HG03280 (cell line): ENCODE results near the gene CPNE2.
"Not testable (repeated sequence)": the region's sequence is repeated elsewhere in the genome, so short reads cannot be mapped to it uniquely, and the experiment has no call there.

Source experiments
- ATAC-seq: cut with Tn5 transposase; IDR thresholded peaks from one replicate; pipeline ENCODE4 v1.9.1; 2021; ENCODE audit warnings: mild to moderate bottlenecking, moderate library complexity; ENCODE audit not compliant: unreplicated experiment

CPNE2 gene

DNA sequence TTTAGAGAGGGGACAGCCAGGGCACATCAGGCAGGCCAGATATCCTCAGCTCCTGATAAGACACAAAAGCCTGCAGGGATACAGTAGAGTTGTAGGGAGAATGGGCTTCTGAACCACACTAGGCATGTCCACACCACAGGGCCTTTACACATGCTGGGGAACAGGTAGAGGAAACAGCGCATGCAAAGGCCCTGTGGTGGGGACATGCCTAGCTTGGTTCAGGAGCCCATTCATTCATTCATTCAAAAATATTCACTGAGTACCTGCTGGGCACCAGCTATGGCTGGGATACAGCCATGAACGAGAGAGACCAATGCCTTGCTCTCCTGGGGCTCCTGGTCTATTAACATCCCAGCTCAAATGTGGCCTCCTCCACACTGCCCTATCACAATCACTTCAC is 4.4 kb downstream of the CPNE2 start:
- no peak for ATAC-seq

DNA sequence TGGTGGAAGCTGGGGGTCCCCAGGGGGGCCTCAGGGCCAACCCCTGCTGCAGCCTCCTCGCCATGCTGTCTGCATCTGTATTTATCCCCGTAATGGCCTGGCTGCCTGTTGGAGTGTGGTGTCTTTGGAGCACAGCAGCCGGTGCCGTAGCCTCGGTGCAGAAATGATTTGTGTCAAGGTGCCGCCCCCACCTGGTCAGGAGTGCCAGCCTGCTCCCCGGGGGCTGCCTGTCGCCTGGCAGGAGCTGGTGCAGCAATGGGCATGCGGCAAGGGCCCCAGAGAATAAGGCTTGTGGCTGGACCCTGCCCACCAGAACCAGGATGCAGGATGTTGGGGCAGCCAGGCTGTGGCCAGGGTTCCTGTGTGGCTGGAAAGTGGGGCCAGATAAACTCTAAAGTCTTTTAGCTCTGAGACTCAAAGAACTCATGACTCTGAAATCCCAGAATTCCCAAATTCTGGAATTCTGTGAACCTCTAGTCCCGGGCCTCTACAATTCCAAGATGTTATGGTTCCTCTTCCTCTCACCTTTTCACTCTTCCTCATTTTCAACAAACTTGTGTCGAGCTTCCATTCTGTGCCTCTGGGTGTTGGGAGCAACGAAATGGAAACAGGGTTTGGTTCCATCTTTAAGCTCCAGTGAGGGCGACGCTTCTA is 5.9 kb downstream of the CPNE2 start:
- ATAC-seq: no peak

DNA sequence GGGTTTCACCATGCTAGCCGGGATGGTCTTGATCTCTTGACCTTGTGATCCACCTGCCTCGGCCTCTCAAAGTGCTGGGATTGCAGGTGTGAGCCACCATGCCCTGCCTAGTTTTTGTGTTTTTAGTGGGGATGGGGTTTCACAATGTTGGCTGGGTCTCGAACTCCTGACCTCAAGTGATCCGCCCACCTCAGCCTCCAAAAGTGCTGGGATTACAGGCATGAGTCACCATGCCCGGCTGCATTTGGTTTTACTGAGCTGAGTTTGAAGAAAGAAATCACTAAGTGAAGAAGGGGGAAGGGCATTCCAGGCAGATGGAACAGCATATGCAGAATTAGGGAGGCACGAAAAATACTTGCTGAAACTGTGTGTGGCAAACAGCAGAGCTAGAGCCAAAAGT is 7.6 kb downstream of the CPNE2 start:
- not testable (repeated sequence) for ATAC-seq

DNA sequence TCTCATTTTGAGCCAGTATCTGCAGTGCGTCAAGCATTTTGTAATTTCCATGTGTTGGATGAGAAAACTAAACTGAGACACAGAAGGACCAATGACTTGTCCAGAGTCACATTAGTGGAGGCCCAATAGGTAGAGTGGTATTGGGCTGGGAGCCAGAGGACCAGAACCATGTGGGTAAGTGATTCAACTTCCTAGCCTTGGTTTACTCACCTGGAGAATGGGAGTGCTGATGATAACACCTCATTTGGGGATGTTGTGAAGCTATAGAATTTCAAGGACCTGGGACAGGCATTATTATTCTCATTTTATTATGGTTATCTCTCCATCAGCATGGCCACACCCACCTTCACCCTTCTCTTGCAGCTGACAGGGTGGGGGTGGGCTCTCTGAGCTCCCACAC is 8.1 kb downstream of the CPNE2 start:
- no peak for ATAC-seq

DNA sequence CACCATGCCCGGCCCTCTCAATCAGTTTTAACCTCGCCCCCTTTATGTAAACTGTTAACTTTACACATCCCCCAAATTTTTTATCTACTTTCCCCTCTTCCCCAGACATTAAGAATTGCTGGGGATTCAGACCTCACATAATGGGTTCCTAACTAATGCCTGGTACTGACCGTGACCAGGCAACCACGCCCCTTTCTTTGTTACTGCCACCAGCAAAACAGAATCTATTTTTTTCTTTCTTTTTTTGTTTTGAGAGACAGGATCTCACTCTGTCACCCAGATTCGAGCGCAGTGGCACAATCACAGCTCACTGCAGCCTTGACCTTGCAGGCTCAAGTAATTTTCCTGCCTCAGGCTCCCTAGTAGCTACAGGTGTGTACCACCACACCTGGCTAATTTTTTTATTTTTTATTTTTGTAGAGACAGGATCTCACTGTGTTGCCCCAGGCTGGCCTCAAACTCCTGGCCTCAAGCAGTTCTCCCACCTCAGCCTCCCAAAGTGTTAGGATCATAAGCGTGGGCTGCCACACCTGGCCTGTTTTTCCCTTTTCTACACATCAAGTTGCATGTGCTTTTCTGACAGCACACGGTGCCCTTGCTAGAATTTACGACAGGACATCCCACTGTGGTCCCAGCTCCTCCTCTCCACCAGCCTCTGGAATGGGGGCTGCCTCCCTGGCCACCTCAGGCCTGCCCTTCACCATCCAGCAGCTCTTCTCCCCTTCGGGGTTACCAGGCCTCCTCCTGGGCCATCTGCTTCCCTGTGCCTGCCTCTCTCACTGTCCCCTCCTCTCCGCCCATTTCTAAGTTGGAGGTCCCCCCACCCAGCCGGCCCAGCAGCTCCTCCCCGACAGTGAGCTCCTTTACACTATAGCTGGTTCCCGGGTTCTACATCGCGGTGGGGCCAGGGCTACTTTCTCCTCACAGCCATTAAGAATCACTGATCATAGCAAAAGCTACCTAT is 10.8 kb downstream of the CPNE2 start:
- no peak for ATAC-seq

DNA sequence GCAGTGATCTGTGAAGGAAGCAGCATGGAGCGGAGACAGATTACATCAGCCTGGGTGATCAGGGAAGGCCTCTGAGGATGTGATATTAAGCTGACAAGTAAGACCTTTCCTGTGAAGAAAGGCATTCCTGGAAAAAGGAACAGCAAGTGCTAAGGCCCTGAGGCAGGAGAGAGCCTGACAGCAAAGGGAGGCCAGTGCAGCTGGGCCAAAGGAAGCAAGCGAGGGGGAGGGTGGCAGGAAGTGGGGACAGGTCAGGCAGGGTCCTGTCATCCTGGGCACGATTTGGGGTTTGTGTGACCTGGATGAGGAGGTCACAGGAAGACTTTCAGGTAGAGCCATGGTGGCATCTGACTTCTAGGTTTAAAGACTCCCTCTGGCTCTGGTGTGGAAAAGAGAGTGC is 12.3 kb downstream of the CPNE2 start:
- ATAC-seq: no peak

DNA sequence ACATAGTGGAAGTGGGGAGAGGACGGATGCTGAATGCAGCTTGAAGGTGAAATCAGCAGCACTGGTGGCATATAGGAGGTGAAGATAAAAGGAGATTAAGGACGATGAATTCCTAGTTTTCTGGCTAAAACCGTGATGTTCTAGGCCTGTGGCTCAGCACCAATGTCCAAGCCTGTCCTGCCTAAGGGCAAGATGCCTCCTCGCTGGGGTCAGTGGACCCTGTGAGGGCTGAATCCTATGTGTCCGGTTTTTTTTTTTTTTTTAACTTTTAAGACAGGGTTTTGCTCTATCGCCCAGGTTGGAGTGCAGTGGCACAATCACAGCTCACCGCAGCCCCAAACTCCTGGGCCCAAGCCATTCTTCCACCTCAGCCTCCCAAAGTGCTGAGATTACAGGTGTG is 12.8 kb downstream of the CPNE2 start:
- no peak for ATAC-seq

DNA sequence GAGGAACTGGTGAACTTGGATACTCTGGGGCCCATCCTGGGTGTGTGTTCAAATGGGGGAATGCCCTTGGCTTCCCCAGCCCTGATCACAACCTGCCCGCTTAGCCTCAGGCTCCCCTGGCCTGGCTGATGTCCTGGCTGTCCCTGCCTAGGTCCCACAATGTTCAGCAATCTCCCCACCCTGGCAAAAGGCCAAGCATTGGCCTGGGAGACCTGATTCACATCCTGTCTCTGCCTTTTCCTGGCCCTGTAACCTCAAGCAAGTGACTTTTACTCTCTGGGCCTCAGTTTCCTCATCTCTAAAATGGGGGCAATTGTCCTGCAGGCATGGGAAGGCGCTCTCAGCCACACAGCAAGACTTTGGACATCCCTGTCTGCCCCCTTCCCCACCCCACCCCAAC is 14.4 kb downstream of the CPNE2 start:
- no peak for ATAC-seq

DNA sequence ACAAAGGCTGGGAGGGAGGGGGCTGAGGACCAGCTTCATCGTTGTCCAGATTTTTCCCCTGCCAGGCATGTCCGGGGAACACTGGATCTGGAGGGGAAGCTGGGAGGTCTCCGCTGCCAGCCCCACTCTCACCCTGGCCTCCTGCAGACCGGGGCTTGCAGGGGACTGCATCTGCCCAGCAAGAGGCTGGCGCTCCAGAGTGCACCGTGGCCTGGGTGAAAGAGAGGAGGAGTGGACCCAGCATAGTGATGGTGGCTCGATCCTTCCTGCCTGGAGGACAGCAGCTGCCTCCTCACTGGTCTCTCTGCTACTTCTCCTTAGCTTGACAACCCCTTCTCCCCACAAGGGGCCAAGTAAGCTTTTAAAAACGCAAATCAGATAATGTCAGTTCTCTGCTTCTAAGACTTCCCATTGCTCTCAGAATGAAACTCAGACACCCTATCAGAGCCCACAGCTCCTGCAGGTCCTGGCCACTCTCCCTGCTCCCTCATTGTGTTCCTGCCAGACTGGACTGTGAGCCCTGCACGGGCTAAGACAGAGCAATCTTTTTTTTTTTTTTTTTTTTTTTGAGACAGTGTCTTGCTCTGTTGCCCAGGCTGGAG is 15.0 kb downstream of the CPNE2 start:
- no peak for ATAC-seq

DNA sequence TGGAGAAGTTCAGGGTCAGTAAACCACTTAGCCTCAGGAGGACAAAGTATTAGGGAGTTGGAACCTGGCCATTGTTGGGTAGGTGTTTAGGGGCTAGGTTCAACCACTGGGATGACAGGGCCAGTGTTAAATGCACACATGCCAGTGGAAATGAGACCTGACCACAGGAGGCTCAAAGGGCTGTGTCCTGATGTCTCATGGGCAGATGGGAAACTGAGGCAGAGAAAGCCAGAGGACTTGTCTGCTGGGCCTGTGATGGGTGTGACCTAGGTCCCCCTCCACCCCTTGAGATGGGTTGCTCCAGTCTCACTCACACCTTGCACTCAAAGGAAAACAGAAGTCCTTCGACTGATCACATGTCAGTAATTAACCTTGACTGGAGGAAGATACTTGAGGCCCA is 16.0 kb downstream of the CPNE2 start:
- ATAC-seq: no peak

DNA sequence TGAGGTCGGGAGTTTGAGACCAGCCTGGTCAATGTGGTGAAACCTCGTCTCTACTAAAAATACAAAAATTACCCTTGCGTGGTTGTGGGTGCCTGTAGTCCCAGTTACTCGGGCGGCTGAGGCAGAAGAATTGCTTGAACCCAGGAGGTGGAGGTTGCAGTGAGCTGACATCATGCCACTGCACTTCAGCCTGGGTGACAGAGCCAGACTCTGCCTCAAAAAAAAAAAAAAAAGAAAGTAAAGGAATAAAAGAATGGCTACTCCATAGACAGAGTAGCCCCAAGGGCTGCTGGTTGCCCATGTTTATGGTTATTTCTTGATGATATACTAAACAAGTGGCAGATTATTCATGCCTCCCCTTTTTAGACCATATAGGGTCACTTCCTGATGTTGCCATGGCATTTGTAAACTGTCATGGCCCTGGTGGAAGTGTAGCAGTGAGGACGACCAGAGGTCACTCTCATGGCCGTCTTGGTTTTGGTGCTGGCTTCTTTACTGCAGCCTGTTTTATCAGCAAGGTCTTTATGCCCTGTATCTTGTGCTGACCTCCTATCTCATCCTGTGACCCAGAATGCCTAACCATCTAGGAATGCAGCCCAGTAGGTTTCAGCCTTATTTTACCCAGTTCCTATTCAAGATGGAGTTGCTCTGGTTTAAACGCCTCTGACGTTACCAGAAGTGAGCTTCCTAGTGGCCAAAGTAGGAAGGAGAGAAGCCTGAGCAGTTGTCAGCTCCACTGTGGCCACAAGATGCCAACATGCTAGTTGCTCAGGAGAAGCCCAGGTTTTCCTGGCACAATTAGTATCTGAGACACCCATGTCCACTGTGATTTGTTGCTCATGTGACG is 17.1 kb downstream of the CPNE2 start:
- not testable (repeated sequence) for ATAC-seq

DNA sequence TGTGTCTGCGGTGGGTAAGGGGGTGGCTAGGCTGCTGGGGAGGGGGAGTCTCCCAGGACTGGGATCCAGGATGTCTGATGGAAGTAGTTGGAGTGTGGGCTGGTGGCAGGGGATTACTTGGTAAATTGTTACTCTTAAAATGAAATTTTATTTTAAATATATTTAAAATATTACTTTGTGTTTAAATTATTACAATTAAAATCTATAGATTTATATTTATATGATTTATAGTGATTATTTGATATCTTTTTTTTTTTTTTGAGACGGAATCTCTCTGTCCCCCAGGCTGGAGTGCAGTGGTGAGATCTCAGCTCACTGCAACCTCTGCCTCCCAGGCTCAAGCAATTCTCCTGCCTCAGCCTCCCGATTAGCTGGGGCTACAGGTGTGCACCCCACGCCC is 18.6 kb downstream of the CPNE2 start:
- no peak for ATAC-seq

DNA sequence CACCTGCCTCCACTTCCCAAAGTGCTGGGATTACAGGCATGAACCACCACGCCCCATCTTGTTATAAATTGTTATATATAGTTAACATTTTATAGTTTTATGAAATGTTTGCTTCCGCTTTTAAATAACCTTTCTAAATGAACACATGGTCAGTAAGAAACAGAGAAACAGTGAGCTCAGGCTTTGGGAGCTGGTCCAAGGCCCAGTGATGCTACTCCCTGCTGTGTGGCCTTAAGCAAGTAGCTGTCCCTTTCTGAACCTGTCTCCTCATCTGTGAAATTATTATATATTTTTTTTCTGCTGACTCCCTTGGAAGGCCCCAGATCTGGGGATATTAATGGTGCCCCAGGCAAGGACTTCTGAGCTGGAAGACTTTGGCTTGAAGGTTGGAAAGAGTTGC is 19.0 kb downstream of the CPNE2 start:
- no peak for ATAC-seq

DNA sequence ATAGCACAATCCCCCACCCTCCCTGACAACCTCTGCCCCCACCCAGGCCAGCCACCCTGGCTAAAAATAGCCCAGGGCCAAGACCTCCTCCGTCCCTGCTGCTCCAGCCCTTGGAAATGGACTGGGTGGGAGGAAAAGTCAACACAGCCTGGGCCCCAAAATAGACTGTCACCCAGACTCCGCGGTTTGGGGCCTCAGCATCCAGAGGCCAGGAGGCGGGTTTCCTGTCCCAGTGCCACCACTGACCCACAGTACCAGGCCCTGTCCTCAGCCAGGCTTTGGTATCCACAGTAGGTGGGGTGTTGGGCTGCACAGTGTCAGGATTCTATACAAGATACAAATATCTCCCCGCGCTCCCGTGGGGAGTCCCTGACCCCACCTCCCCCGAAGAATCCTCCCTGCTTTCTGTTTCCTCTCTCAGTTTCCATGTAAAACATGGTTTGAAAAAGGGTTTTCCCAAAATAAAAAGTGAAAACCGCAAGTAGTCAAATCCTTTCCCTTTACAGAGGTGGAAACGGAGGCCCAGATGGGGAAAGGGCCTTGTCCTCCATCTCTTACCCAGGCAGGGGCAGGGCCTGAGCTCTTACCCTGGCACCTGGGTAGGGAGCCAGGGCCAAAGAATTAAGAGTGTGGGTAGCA is 20.1 kb downstream of the CPNE2 start:
- no peak for ATAC-seq

DNA sequence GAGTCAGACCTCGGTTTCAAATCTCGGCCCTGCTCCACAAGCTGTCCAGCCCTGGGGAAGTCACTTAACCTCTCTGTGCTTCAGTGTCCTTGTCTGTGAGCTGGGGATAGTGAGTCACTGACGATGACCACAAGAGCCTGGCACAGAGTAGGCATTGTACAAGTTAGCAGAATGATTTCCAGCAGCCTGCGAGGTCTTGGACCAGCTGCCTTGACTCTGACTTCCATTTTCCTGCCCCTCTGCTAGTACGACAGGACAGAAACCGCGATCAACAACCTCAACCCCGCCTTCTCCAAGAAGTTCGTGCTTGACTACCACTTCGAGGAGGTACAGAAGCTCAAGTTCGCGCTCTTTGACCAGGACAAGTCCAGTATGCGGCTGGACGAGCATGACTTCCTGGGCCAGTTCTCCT is 20.7 kb downstream of the CPNE2 start:
- no peak for ATAC-seq

DNA sequence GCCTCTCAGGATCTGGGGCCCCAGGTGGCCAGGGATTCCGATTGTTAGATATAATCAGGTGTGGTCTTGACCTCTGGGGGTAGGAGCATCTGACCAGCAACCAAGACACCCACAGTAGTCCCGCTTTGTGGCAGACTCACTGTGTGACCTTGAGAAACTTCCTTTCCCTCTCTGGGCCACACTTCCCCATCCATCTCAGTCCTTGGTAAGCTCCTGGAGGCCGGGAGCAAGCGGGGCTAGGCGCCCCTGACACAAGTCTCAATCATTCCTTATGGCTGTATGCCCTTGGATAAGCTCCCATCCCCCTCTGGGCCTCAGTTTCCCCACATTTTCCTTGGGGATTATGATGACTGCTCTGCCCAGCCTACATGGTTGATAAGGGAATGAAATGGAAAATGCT is 21.3 kb downstream of the CPNE2 start:
- ATAC-seq: no peak

DNA sequence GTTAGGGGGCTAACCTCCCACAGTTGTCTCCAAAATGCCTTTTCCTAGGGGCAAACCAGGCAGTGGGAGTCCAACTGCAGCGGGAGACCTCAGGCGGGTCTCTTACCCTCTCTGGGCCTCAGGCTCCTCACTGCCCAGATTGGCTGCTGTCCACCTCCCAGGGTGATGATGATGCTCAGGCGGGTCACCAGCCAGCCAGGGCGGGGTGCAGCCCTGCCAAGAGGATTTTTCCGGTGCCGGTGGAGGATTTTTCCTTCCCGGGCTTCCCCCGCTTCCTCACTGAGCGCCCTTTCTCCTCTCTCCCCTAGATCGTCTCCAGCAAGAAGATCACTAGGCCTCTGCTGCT is 22.8 kb downstream of the CPNE2 start:
- ATAC-seq: no peak

DNA sequence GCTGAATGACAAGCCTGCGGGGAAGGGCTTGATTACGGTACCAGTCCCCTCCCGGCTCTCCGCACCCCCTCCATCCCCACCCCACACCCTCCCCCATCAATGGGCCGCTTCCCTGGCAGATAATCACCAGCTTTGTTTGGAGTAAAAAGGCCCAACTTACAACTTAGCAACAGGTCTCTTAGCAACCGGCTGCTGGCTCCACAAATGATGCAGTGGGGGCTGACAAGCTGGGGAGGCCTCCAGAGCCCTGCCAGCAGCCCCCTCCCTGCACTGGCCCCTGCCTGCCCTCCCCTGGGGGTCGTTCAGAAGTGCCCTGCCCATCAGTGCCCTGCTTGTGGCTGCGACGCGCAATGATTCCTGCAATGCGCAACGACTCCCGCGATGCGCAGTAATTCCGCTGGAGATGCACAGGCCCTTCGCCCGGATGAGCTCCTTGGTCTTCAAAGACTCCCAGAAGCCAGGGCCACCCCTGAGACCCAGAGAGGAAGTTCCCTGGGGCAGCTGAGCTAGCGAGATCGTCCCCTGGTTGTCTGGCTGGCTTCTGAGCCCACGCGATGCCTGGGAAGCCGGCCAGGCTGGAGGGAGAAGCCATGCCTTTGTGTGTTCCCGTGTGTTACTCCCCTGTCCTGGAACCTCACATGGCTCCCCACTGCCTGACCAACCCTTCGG is 23.3 kb downstream of the CPNE2 start:
- ATAC-seq: no peak

DNA sequence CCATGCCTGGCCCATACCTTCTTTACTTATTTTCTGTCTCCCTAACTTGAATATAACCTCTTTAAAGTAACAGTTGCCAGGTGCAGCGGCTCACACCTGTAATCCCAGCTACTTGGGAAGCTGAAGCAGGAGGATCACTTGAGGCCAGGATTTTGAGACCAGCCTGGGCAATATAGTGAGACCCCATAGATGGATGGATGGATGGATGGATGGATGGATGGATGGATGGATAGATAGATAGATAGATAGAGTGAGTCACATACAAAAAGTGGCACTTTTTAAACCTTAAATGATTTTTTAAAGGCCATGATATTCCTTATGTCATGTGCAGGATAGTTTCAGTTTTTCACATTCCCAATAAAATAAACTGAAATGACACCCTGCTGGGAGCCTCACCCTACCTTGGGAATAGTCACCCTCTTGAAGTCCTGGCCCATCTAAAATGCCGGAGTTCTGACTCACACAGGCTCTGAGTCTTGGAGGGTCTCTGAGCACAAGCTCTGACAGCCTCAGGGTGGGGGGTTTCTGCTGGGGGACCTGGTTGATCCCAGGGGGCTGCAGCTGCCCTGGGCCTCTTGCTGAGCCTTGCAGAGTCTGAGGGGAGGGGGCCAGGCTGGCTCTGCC is 26.2 kb downstream of the CPNE2 start:
- no peak for ATAC-seq
